Naive thymus-derived CD8-positive, alpha-beta T cell (primary cell): ENCODE data around the gene CD4. TPM values are rescaled to one million over a fixed set of nuclear protein-coding genes. Genes with fewer than 3 reads are reported as not detected.

Source experiments
- ATAC-seq, 2 donors: fragments of 150-1000 bp; cut with Tn5 transposase in 1 of 2; sonication (Bioruptor Pico), chemical (Tn5 transposase) in 1 of 2; 1 replicate in 1 of 2; 2 replicates in 1 of 2; pipeline ENCODE4 v1.10.0; 2021; ENCODE audit warnings: mild to moderate bottlenecking in 2 of 2, moderate library complexity in 2 of 2
- POLR2A ChIA-PET: fragments of 350-600 bp; sonication (Branson Sonifier 250); formaldehyde crosslinking; loops from one replicate; lab custom pipeline; 2021; ENCODE audit warnings: antibody characterized with exemption; lab: Charles Lee
- DNase-seq, 10 donors: peaks; one replicate each; pipeline versions ENCODE4 v3.0.0 to v3.0.0-alpha.2; 2020 to 2022
- H3K27ac Mint-ChIP-seq, 10 donors: one replicate each; pipeline ENCODE4 v1.8.0; 2020 to 2022; ENCODE audit warnings: mild to moderate bottlenecking in 10 of 10, mixed read lengths in 10 of 10, moderate library complexity in 4 of 10, inconsistent platforms in 1 of 10
- H3K27me3 Mint-ChIP-seq, 5 donors: one replicate each; pipeline ENCODE4 v1.8.0; 2021 to 2022; ENCODE audit warnings: mixed read lengths in 5 of 5
- H3K36me3 Mint-ChIP-seq, 3 donors: one replicate each; pipeline ENCODE4 v1.8.0; 2020 to 2022; ENCODE audit warnings: mixed read lengths in 3 of 3, mild to moderate bottlenecking in 2 of 3, inconsistent platforms in 1 of 3
- H3K4me1 Mint-ChIP-seq, 4 donors: one replicate each; pipeline ENCODE4 v1.8.0; 2021 to 2022; ENCODE audit warnings: mixed read lengths in 4 of 4
- H3K4me3 Mint-ChIP-seq, 10 donors: one replicate each; pipeline ENCODE4 v1.8.0; 2020 to 2022; ENCODE audit warnings: mild to moderate bottlenecking in 10 of 10, mixed read lengths in 10 of 10, moderate library complexity in 6 of 10, inconsistent platforms in 1 of 10
- H3K9me3 Mint-ChIP-seq, 9 donors: one replicate each; pipeline ENCODE4 v1.8.0; 2020 to 2022; ENCODE audit warnings: mixed read lengths in 9 of 9, mild to moderate bottlenecking in 3 of 9, inconsistent platforms in 1 of 9, moderate library complexity in 1 of 9
- polyA plus RNA-seq, 3 donors: library from polyadenylated mRNA; unstranded; fragments of 300-500 nt; fragmentation: Illumina TruSeq; gene quantifications; one replicate each; pipeline ENCODE4 v1.2.3, GENCODE V29; 2021
- total RNA-seq, 8 experiments: library from RNA in 2 of 8; stranded (reverse) in 2 of 8; gene quantifications; one replicate each; pipeline ENCODE4 v1.2.3 and lab custom pipeline; 2021 to 2026

The CD4 gene
- total and polyA plus RNA-seq, 5 experiments from 2014 or later = 0.39 to 1.5 (median 1.3) TPM

DNA sequence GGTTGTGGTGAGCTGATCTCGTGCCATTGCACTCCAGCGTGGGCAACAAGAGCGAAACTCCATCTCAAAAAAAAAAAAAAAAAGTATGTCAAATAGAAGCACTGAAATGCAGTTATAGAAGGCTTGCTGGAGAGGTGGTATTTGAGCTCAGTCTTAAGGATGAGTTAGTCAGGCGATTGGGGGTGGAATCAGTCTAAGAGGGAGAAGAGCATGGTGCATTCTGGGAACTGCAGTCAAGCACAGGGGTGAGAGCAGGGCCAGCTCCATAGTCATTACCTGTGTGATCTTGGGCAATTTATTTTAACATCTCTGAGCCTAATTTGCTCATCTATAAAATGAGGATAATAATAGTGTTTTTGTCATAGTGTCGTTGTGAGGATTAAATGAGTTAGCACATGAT, 45.5 kb downstream of the CD4 start:
- no peaks in the 10 kb centered on the region for H3K9me3 Mint-ChIP-seq
- DNase-seq (no peak), ATAC-seq (no peak)
- H3K4me3 Mint-ChIP-seq = no peak overlapping the region
- peak overlapping the region in 1 of 10 donors; percentile 41 for H3K27ac Mint-ChIP-seq
- H3K27me3 Mint-ChIP-seq = peaks cover 0 to 9% (median 0%) of the 10 kb centered on the region in 5 donors
- POLR2A ChIA-PET = interaction anchor here (0.6 to 1.4 kb wide), 3 partner anchors 81 to 203 kb away, joined by 3 to 6 read pairs (median 4); partner anchors contain the start of gene MLF2
- peaks cover 0 to 6% (median 0%) of the 10 kb centered on the region in 3 donors for H3K36me3 Mint-ChIP-seq
- H3K4me1 Mint-ChIP-seq = peaks cover 0 to 7% (median 4%) of the 10 kb centered on the region in 4 donors

DNA sequence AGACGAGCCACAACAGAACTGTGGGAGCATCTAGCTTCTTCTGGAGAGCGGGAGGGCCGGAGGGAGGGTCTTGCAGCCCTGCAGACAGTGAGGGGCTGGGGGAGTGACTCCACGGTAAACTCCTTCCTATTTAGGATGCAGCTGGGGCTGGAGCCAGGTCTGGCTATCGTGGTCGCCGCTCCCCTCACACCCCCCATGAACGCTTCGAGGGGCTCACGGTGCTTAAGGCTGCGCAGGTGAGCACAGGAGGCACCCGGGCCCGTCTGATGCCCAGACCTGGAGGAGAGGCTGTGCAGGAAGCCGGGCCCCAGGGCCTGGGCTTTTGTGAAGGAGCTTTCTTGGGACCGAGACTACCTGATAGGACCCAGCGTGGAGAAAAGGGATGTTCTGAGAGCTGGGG, 47.5 kb downstream of the CD4 start:
- DNase-seq = no peak
- no peak for ATAC-seq
- peak overlapping the region in 1 of 10 donors; percentile 22 for H3K27ac Mint-ChIP-seq

DNA sequence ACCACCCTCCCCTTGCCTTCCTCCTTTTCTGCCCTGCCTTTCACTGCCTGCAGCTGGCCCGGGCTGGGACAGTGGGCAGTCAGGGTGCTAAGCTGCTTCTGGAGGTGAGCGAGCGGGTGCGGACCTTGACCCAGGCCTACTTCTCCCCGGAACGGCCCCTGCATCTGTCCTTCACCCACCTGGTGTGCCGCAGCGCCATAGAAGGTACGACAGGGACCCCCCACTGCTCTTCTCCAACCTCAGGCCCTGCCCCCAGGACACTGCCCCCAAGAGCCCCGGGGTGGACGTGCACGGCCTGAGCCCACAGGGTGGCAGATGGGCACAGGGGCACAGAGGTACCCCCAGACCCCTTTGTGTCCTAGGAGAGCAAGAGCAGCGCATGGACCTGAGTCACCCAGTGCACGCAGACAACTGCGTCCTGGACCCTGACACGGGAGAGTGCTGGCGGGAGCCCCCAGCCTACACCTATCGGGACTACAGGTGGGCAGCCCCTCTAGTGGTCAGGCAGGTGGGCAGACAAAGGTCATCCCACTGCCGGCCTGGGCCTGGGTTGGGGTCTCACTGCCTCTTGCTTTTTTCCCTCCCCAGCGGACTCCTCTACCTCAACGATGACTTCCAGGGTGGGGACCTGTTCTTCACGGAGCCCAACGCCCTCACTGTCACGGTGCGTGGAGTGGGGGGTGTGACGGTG, 48.2 kb downstream of the CD4 start:
- no peak overlapping the region for H3K27ac Mint-ChIP-seq
- DNase-seq (no peak), ATAC-seq (no peak)
- no peaks in the 10 kb centered on the region for H3K9me3 Mint-ChIP-seq
- H3K4me1 Mint-ChIP-seq = peaks cover 0 to 5% (median 3%) of the 10 kb centered on the region in 4 donors
- no peaks in the 10 kb centered on the region for H3K27me3 Mint-ChIP-seq
- H3K36me3 Mint-ChIP-seq = peaks cover 0 to 2% (median 0%) of the 10 kb centered on the region in 3 donors
- POLR2A ChIA-PET = interaction anchor here (1.3 kb wide), 1 partner anchor 9 kb away, joined by 4 read pairs; the partner anchor contains the start of gene P3H3
- no peak overlapping the region for H3K4me3 Mint-ChIP-seq

More for the DNA sequence above, 47.5 kb downstream of the CD4 start:
- H3K9me3 Mint-ChIP-seq = no peaks in the 10 kb centered on the region
- no peak overlapping the region for H3K4me3 Mint-ChIP-seq
- POLR2A ChIA-PET = interaction anchor here (0.7 to 1.3 kb wide), 3 partner anchors 8 to 366 kb away, joined by 3 to 4 read pairs (median 3); partner anchors contain the start of genes P3H3 and VAMP1
- H3K27me3 Mint-ChIP-seq = no peaks in the 10 kb centered on the region
- H3K36me3 Mint-ChIP-seq = peaks cover 0 to 2% (median 0%) of the 10 kb centered on the region in 3 donors
- peaks cover 0 to 5% (median 3%) of the 10 kb centered on the region in 4 donors for H3K4me1 Mint-ChIP-seq

DNA sequence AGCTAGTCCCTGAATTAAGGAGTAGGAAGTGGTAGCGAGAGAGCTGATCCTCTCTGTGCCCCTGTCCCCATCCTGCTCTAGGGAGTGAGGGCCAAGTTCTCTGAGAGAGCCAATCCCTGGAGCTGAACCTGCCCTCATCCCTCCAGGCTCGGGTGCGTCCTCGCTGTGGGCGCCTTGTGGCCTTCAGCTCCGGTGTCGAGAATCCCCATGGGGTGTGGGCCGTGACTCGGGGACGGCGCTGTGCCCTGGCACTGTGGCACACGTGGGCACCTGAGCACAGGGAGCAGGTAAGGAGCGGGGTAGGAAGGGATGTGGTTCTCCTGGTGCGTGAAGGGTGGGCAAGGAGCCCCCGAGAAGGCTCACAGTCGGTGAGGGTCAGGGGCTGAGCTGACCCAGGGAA, 49.5 kb downstream of the CD4 start:
- H3K4me3 Mint-ChIP-seq = no peak overlapping the region
- peaks cover 0 to 5% (median 3%) of the 10 kb centered on the region in 4 donors for H3K4me1 Mint-ChIP-seq
- no peaks in the 10 kb centered on the region for H3K27me3 Mint-ChIP-seq
- H3K27ac Mint-ChIP-seq = no peak overlapping the region
- no peaks in the 10 kb centered on the region for H3K9me3 Mint-ChIP-seq
- no peak for DNase-seq
- POLR2A ChIA-PET = interaction anchor here (1.2 kb wide), 1 partner anchor 12 kb away, joined by 3 read pairs; the partner anchor contains the start of gene CDCA3
- H3K36me3 Mint-ChIP-seq = peaks cover 0 to 2% (median 0%) of the 10 kb centered on the region in 3 donors
- no peak for ATAC-seq

DNA sequence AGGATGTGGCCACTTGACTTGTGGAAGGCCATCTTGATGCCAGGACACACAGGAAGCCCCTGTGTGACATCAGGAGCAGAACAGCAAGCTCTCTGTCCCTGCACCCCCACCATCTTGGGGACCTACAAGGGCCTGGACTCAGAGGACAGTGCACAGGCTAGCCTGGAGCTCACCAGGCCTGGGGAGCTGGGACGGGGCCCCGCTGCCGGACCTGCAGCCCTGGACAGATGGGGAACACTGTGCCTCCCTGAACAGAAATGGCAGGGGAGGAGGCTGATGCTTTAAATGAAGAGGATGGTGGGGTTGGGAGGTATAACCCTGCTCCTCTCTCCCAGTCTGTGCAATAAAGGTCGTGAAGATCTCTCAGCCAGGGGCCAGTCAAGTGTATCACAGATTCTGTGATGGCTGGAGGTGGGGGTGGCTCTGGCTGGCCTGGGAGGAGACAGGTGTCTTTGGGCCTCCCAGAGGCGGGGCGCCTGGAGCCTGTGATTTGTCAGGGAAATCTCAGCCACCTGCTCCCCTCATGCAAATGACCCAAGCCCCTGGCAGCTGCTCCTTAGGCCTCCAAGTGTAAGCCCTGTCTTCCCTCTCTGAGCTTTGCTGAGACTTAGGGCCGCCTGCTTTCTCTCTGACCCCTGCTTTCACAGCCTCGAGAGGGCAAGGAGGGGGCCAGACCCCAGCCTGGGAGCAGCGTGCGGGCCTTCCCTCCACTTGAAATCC, 50.3 kb downstream of the CD4 start:
- POLR2A ChIA-PET = interaction anchor here (1.2 to 2.0 kb wide), 2 partner anchors 9 to 12 kb away, joined by 3 to 4 read pairs; partner anchors contain the start of gene CDCA3

DNA sequence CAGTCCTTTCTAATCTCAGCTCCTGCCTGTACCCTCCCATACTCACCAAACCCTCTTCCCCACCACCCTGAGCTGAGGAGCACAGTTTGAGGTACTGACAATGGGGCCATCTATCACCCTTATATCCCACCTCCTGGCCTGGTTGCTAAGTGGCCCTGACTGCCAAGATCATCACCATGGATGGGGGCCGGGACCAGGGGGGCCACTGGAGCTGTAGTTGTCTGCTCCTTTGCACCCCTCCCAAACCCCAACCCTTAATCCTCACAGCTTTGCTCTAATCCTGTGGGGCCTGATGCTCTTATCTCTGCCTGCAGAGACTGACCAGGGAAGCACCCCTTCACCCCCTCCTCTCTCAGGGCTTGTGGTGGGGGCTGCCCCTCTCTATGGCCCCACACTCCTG, 51.0 kb downstream of the CD4 start:
- H3K36me3 Mint-ChIP-seq = no peaks in the 10 kb centered on the region
- no peaks in the 10 kb centered on the region for H3K27me3 Mint-ChIP-seq
- no peak overlapping the region for H3K27ac Mint-ChIP-seq
- H3K9me3 Mint-ChIP-seq = no peaks in the 10 kb centered on the region
- no peak overlapping the region for H3K4me3 Mint-ChIP-seq
- POLR2A ChIA-PET = interaction anchor here (1.2 to 2.0 kb wide), 2 partner anchors 9 to 11 kb away, joined by 3 to 4 read pairs; partner anchors contain the start of gene CDCA3
- ATAC-seq (no peak), DNase-seq (no peak)
- H3K4me1 Mint-ChIP-seq = peaks cover 0 to 5% (median 3%) of the 10 kb centered on the region in 4 donors

More for the DNA sequence above, 50.3 kb downstream of the CD4 start:
- Mint-ChIP-seq H3K4me1 (peaks cover 0 to 5% (median 3%) of the 10 kb centered on the region in 4 donors), H3K9me3 (no peaks in the 10 kb centered on the region), H3K27me3 (no peaks in the 10 kb centered on the region), H3K36me3 (no peaks in the 10 kb centered on the region), H3K27ac (peak overlapping the region in 1 of 10 donors; percentile 56), H3K4me3 (no peak overlapping the region)
- no peak for ATAC-seq
- DNase-seq = no peak

DNA sequence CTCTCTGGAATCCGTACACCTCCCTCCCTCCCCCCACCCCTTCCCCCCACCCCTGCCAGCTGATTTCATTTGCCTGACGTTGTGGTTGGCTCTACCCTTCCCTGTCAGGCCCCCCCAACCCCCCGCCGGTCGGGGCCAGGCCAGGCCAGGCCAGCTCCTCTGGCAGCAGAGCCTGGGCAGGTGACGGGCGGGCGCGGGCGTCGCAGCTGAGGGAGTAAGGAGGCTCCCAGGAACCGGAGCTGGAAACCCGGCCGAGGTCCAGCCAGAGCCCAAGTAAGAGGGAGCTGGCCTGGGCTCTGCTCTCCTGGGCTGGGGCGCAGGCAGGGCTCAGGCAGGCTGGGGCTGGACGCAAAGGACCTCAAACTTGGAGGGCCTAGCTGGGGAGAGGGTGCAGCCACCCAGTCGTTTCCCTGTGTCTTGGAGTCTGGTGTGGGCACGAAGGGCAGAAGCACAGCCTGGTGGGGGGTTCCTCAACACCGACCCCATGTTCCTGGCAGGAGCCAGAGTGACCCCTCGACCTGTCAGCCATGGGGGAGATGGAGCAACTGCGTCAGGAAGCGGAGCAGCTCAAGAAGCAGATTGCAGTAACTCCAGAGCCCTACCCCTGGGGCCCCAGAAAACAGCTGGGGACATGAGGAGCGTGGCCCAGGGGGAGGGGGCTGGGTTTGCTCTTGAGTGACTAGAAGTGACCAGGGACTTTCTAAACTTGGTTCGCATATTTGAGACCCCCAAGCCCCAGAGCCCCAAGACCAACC, 51.6 kb downstream of the CD4 start, which contains the start of gene GNB3:
Gene GNB3, plus strand, starts transcription at position 165 of the 755 bp plus-strand sequence. Its CDS starts 363 bp downstream, at position 528.
- H3K4me1 Mint-ChIP-seq = peaks cover 0 to 1% (median 0%) of the 10 kb centered on the region in 4 donors
- no peak within 1 kb of the TSS for H3K4me3 Mint-ChIP-seq
- ATAC-seq = no peak
- H3K36me3 Mint-ChIP-seq = peaks cover 0 to 2% (median 0%) of the 10 kb centered on the region in 3 donors
- no peak within 1 kb of the TSS for H3K27ac Mint-ChIP-seq
- POLR2A ChIA-PET = interaction anchor here (2.0 kb wide), 1 partner anchor 8 kb away, joined by 4 read pairs; no protein-coding TSS in a partner anchor
- H3K27me3 Mint-ChIP-seq = no peaks in the 10 kb centered on the region
- no peaks in the 10 kb centered on the region for H3K9me3 Mint-ChIP-seq
- no peak for DNase-seq

DNA sequence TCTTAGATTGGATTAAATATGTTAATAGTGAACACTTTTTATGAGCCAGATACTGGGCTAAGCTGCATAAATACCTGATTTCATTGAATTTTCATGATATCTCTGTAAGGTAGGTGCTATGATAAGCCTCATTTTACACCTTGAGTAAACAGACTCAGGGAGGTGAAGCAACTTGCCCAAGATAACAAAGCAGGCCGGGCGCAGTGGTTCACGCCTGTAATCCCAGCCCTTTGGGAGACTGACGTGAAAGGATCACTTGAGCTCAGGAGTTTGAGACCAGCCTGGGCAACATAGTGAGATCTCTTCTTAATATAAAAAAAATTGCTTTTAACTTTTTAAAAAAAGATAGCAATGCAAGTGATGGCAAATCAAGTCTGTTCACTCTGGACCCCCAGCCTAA, 52.7 kb downstream of the CD4 start:
- no peaks in the 10 kb centered on the region for H3K9me3 Mint-ChIP-seq
- no peak overlapping the region for H3K4me3 Mint-ChIP-seq
- ATAC-seq (no peak), DNase-seq (no peak)
- H3K36me3 Mint-ChIP-seq = peaks cover 0 to 2% (median 0%) of the 10 kb centered on the region in 3 donors
- no peaks in the 10 kb centered on the region for H3K4me1 Mint-ChIP-seq
- POLR2A ChIA-PET = interaction anchor here (1.2 to 1.5 kb wide), 2 partner anchors 12 to 55 kb away, joined by 3 read pairs; no protein-coding TSS in a partner anchor
- no peaks in the 10 kb centered on the region for H3K27me3 Mint-ChIP-seq
- no peak overlapping the region for H3K27ac Mint-ChIP-seq

DNA sequence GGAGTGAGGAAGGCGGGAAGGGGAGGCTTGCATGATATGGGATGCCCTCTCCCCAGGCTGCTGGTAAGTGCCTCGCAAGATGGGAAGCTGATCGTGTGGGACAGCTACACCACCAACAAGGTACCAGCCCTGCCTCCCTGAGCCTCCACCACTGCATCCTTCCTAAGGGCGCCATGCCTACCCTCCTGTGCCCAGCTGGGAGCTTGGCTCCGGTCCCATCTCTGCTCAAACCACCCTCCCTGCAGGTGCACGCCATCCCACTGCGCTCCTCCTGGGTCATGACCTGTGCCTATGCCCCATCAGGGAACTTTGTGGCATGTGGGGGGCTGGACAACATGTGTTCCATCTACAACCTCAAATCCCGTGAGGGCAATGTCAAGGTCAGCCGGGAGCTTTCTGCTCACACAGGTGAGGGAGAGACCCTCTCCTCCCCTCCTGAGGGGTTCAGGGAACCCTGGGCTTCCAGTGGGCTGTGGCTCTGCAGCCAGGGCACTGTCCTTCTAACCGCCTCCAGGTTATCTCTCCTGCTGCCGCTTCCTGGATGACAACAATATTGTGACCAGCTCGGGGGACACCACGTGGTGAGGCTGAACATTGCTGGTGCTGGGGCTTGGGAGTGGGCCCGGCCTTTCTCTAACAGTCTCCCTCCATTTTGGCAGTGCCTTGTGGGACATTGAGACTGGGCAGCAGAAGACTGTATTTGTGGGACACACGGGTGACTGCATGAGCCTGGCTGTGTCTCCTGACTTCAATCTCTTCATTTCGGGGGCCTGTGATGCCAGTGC, 54.0 kb downstream of the CD4 start:
- Mint-ChIP-seq H3K4me1 (no peaks in the 10 kb centered on the region), H3K27ac (no peak overlapping the region), H3K4me3 (no peak overlapping the region), H3K27me3 (no peaks in the 10 kb centered on the region), H3K9me3 (no peaks in the 10 kb centered on the region), H3K36me3 (peaks cover 0 to 2% (median 0%) of the 10 kb centered on the region in 3 donors)
- DNase-seq (no peak), ATAC-seq (no peak)
- POLR2A ChIA-PET = interaction anchor here (1.2 to 1.5 kb wide), 2 partner anchors 9 to 57 kb away, joined by 3 read pairs; partner anchors contain the start of gene USP5

DNA sequence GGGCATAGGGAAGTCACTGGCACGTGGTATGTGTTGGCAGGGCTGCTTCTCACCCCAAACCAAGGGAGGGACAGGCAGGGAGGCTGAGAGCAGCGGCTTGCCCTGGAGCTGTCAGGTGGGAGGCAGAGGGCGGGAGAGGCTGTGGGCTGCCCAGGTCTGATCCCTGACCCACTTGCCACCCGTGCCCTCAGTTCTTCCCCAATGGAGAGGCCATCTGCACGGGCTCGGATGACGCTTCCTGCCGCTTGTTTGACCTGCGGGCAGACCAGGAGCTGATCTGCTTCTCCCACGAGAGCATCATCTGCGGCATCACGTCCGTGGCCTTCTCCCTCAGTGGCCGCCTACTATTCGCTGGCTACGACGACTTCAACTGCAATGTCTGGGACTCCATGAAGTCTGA, 56.1 kb downstream of the CD4 start:
- no peaks in the 10 kb centered on the region for H3K27me3 Mint-ChIP-seq
- H3K27ac Mint-ChIP-seq = no peak overlapping the region
- peaks cover 0 to 2% (median 0%) of the 10 kb centered on the region in 3 donors for H3K36me3 Mint-ChIP-seq
- H3K4me1 Mint-ChIP-seq = peaks cover 0 to 2% (median 0%) of the 10 kb centered on the region in 4 donors
- DNase-seq = no peak
- H3K4me3 Mint-ChIP-seq = no peak overlapping the region
- POLR2A ChIA-PET = no interaction called here
- no peak for ATAC-seq
- H3K9me3 Mint-ChIP-seq = no peaks in the 10 kb centered on the region

DNA sequence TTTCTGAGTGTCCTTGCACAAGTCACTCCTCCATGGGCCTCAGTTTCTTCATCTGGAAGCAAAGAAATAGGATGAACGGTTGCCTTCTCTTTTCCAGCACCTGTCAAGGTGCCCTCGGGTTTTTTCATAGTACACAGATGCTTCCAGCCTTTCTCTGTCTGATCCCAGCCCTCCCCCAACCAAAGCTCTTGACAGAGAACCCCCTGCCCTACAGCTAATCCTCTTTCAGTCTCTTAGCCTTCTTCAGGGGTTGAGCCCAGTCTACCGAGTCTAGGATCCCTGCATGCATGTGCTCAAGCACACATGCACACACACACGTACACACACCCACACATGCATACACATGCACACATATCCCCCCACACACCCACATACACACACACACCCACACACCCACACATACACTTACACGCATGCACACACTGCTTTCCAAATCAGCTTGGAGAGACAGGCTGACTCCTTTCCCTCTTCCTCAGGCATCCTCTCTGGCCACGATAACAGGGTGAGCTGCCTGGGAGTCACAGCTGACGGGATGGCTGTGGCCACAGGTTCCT, 57.1 kb downstream of the CD4 start:
- Mint-ChIP-seq H3K27ac (no peak overlapping the region), H3K36me3 (peaks cover 0 to 2% (median 0%) of the 10 kb centered on the region in 3 donors), H3K27me3 (no peaks in the 10 kb centered on the region), H3K9me3 (no peaks in the 10 kb centered on the region), H3K4me1 (peaks cover 3 to 6% (median 5%) of the 10 kb centered on the region in 4 donors), H3K4me3 (no peak overlapping the region)
- POLR2A ChIA-PET = no interaction called here
- DNase-seq (no peak), ATAC-seq (no peak)
